GM19239 (cell line): Measurements from ENCODE around the gene TRPV3.
"Not testable (repeated sequence)": the region's sequence is repeated elsewhere in the genome, so short reads cannot be mapped to it uniquely, and the experiment has no call there.

ENCODE experiments used
- DNase-seq: peaks from one replicate; pipeline ENCODE4 v3.0.0; 2011; ENCODE audit warnings: low spot score; ENCODE audit not compliant: insufficient read length
- FAIRE-seq: peaks from 2 replicates; lab custom pipeline; 2011; peaks lifted over from hg19 to GRCh38; lab: Jason Lieb, UNC

Gene TRPV3

GRCh38 chr17:3528880-3529511 lies 28.6 kb downstream of the TRPV3 start:
- FAIRE-seq, result no peak
- DNase-seq, result no peak

GRCh38 chr17:3528403-3528851 lies 29.2 kb downstream of the TRPV3 start:
- DNase-seq (no peak), FAIRE-seq (no peak)

- no peak for DNase-seq
- no peak for FAIRE-seq
Observed at GRCh38 chr17:3527896-3528295, 29.7 kb downstream of the TRPV3 start.

GRCh38 chr17:3527468-3527867 lies 30.1 kb downstream of the TRPV3 start:
- no peak for DNase-seq
- FAIRE-seq, result no peak

- FAIRE-seq (no peak), DNase-seq (no peak)
Observed at GRCh38 chr17:3526971-3527370, 30.6 kb downstream of the TRPV3 start.

GRCh38 chr17:3526491-3526890 lies 31.1 kb downstream of the TRPV3 start:
- FAIRE-seq (no peak), DNase-seq (no peak)

- FAIRE-seq, result no peak
- DNase-seq, result no peak
Observed at GRCh38 chr17:3524024-3524423, 33.6 kb downstream of the TRPV3 start.

- FAIRE-seq, DNase-seq: not testable (repeated sequence)
Observed at GRCh38 chr17:3519472-3519871, 38.1 kb downstream of the TRPV3 start.

GRCh38 chr17:3514873-3515272 lies 42.7 kb downstream of the TRPV3 start:
- no peak for DNase-seq
- no peak for FAIRE-seq

- not testable (repeated sequence) for FAIRE-seq, DNase-seq
Observed at GRCh38 chr17:3514167-3514566, 43.4 kb downstream of the TRPV3 start.

GRCh38 chr17:3513305-3514035 lies 44.1 kb downstream of the TRPV3 start:
- DNase-seq (no peak), FAIRE-seq (no peak)

- DNase-seq, result no peak
- FAIRE-seq, result no peak
Observed at GRCh38 chr17:3512505-3513171, 45.0 kb downstream of the TRPV3 start.

- DNase-seq, result no peak
- FAIRE-seq, result no peak
Observed at GRCh38 chr17:3511852-3512504, 45.6 kb downstream of the TRPV3 start.

- no peak for FAIRE-seq
- DNase-seq, result no peak
Observed at GRCh38 chr17:3510090-3510489, 47.5 kb downstream of the TRPV3 start.

GRCh38 chr17:3507869-3508268 lies 49.7 kb downstream of the TRPV3 start:
- FAIRE-seq (no peak), DNase-seq (no peak)

GRCh38 chr17:3507071-3507470 lies 50.5 kb downstream of the TRPV3 start:
- no peak for FAIRE-seq

GRCh38 chr17:3506054-3506453 lies 51.6 kb downstream of the TRPV3 start:
- FAIRE-seq (no peak), DNase-seq (no peak)

More at GRCh38 chr17:3507071-3507470, 50.5 kb downstream of the TRPV3 start:
- DNase-seq, result no peak

GRCh38 chr17:3505008-3505407 lies 52.6 kb downstream of the TRPV3 start:
- FAIRE-seq, result no peak
- DNase-seq, result no peak

- FAIRE-seq, result no peak
- DNase-seq, result no peak
Observed at GRCh38 chr17:3503285-3503684, 54.3 kb downstream of the TRPV3 start.

GRCh38 chr17:3502466-3502865 lies 55.1 kb downstream of the TRPV3 start:
- FAIRE-seq (no peak), DNase-seq (no peak)

- FAIRE-seq, result no peak
- no peak for DNase-seq
Observed at GRCh38 chr17:3501344-3501743, 56.3 kb downstream of the TRPV3 start.
